PC-9 (cell line): ENCODE measurements around the gene UNC5C.

Source experiments
- CTCF ChIP-seq: fragments of 200-600 bp; sonication (generic); conservative IDR thresholded peaks from 2 replicates; pipeline ENCODE4 v1.6.1; 2017; ENCODE audit warnings: mixed run types, antibody characterized with exemption, mild to moderate bottlenecking, moderate library complexity
- EZH2 ChIP-seq: fragments of 200-600 bp; sonication (generic); IDR thresholded peaks from 2 replicates; pipeline ENCODE4 v1.8.0; 2017; ENCODE audit warnings: antibody characterized with exemption, low read depth

GRCh38 chr4:95526075-95526474, 22.7 kb downstream of the UNC5C start:
- TF ChIP-seq CTCF (no peak), EZH2 (no peak)
